ENCODE data around the gene KRT3.

KRT3 gene

DNA sequence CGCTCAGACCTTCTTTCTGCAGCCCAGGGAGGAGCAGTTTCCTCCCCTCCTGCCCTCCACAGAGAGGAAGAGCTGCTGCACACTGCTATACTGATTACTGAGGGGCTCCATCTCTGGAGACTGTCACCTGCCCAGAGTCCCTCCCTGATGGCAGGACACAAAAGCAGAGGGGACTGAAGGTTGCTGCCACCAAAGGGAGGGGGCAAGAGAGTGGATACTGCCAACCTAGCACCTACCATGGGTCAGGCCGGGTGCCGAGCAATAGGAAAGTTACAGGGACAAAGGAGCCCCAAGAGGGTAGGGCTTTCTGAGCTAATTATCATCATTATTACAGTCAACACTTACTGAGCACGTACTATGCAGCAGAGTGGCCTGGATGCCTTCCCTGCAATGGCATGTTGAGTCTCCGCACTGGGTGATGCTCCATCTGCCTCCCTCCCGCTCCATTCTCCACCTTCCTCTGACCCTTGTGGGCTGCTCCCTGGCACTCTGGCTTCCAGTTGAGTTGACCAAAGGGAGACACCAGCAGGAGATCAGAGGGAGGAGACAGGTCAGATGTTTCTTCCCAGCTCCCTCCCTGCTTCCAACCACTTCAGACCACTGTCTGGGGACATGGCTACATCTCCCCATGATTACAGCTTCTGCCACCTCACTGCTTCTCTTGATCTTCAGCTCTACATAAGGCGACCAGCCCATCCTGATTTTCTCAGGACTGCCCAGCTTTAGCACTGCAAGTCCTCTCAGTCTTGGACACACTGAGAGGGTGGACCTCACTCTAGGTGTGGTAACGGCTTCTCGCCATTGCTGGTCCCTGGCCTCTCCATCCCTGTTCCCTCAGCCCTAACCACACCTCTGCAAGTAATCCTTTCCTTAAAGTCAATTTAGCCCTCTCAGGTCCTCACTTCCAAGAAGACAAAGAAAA lies 40.8 kb upstream of the KRT3 start:
- DNase-seq (ENCODE audit: insufficient read length, low spot score), result no peak
- TF ChIP-seq, protein P1, sequence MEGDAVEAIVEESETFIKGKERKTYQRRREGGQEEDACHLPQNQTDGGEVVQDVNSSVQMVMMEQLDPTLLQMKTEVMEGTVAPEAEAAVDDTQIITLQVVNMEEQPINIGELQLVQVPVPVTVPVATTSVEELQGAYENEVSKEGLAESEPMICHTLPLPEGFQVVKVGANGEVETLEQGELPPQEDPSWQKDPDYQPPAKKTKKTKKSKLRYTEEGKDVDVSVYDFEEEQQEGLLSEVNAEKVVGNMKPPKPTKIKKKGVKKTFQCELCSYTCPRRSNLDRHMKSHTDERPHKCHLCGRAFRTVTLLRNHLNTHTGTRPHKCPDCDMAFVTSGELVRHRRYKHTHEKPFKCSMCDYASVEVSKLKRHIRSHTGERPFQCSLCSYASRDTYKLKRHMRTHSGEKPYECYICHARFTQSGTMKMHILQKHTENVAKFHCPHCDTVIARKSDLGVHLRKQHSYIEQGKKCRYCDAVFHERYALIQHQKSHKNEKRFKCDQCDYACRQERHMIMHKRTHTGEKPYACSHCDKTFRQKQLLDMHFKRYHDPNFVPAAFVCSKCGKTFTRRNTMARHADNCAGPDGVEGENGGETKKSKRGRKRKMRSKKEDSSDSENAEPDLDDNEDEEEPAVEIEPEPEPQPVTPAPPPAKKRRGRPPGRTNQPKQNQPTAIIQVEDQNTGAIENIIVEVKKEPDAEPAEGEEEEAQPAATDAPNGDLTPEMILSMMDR (IDR thresholded peaks at IDR 0.05; ENCODE audit: insufficient read depth, missing control alignments), result no peak
- no peak for FAIRE-seq

GRCh38 chr12:52836042-52836466 lies 40.1 kb upstream of the KRT3 start:
- TF ChIP-seq, protein P1 (IDR thresholded peaks at IDR 0.05; ENCODE audit: insufficient read depth, missing control alignments), result no peak
- FAIRE-seq (no peak), DNase-seq (ENCODE audit: insufficient read length, low spot score) (no peak)

GRCh38 chr12:52835271-52836041 lies 39.5 kb upstream of the KRT3 start:
- TF ChIP-seq, protein P1 (IDR thresholded peaks at IDR 0.05; ENCODE audit: insufficient read depth, missing control alignments), result no peak
- no peak for DNase-seq (ENCODE audit: insufficient read length, low spot score)
- no peak for FAIRE-seq

GRCh38 chr12:52834727-52835001 lies 38.7 kb upstream of the KRT3 start:
- FAIRE-seq (no peak), DNase-seq (ENCODE audit: insufficient read length, low spot score) (no peak)
- TF ChIP-seq, protein P1 (IDR thresholded peaks at IDR 0.05; ENCODE audit: insufficient read depth, missing control alignments), result no peak

GRCh38 chr12:52833922-52834726 lies 38.2 kb upstream of the KRT3 start, which contains the start of gene KRT79:
KRT79 (minus strand) TSS chr12:52834311; CDS start chr12:52834260, 51 bp downstream.
- no peak for FAIRE-seq
- no peak for DNase-seq (ENCODE audit: insufficient read length, low spot score)

More at GRCh38 chr12:52833922-52834726, 38.2 kb upstream of the KRT3 start, which contains the start of gene KRT79:
- TF ChIP-seq, protein P1 (IDR thresholded peaks at IDR 0.05; ENCODE audit: insufficient read depth, missing control alignments), result no peak
